ENCODE results near the gene ZDHHC19. TPM values are rescaled to one million over a fixed set of nuclear protein-coding genes. Genes with fewer than 3 reads are reported as not detected.

Gene ZDHHC19
- polyA plus RNA-seq, 1 donor (not counting 4 experiments of a cell fraction or from before 2014, with no cell fraction given): not detected

GRCh38 chr3:196238612-196239560 lies 27.7 kb upstream of the ZDHHC19 start:
- Histone ChIP-seq H3K4me1 (ENCODE audit: control insufficient read depth, extremely low read depth, insufficient read depth, low read length) (no peaks in the 10 kb centered on the region), H3K27me3 (ENCODE audit: control insufficient read depth, extremely low read depth, insufficient read depth, low read length) (no peaks in the 10 kb centered on the region), H3K9me1 (ENCODE audit: control insufficient read depth, extremely low read depth, insufficient read depth, low read length) (no peaks in the 10 kb centered on the region), H3K27ac (ENCODE audit: control insufficient read depth, insufficient read depth, low read length) (no peak overlapping the region), H2AFZ (ENCODE audit: control insufficient read depth, low read length) (no peak overlapping the region), H3K79me2 (ENCODE audit: control insufficient read depth, insufficient read depth, low read length) (no peaks in the 10 kb centered on the region), H3K4me2 (ENCODE audit: control insufficient read depth, extremely low read depth, insufficient read depth, low read depth, low read length) (no peak overlapping the region), H4K20me1 (ENCODE audit: control insufficient read depth, extremely low read depth, insufficient read depth, low read length) (no peaks in the 10 kb centered on the region), H3K4me3 (ENCODE audit: control insufficient read depth in 2 of 3, extremely low read depth in 1 of 3, insufficient read depth in 2 of 3, low read depth in 1 of 3, low read length in 3 of 3) (no peak overlapping the region), H3K9me3 (ENCODE audit: control insufficient read depth, low read depth, low read length) (no peaks in the 10 kb centered on the region), H3K36me3 (ENCODE audit: control insufficient read depth in 2 of 2, extremely low read depth in 1 of 2, insufficient read depth in 2 of 2, low read length in 2 of 2) (peaks cover 36 to 41% of the 10 kb centered on the region in 2 experiments), H3K9ac (ENCODE audit: control insufficient read depth, extremely low read depth, insufficient read depth, low read length) (no peak overlapping the region)
- FAIRE-seq (no peak), DNase-seq (ENCODE audit: low read depth, low spot score) (no peak)
- dilution Hi-C loops (cut with MboI; ENCODE audit: extremely low pct_ligation_motif_present, low sequenced_read_pairs): no loop called here
- TF ChIP-seq, protein P1, sequence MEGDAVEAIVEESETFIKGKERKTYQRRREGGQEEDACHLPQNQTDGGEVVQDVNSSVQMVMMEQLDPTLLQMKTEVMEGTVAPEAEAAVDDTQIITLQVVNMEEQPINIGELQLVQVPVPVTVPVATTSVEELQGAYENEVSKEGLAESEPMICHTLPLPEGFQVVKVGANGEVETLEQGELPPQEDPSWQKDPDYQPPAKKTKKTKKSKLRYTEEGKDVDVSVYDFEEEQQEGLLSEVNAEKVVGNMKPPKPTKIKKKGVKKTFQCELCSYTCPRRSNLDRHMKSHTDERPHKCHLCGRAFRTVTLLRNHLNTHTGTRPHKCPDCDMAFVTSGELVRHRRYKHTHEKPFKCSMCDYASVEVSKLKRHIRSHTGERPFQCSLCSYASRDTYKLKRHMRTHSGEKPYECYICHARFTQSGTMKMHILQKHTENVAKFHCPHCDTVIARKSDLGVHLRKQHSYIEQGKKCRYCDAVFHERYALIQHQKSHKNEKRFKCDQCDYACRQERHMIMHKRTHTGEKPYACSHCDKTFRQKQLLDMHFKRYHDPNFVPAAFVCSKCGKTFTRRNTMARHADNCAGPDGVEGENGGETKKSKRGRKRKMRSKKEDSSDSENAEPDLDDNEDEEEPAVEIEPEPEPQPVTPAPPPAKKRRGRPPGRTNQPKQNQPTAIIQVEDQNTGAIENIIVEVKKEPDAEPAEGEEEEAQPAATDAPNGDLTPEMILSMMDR (optimal IDR thresholded peaks at IDR 0.05 in 1 of 3, IDR thresholded peaks at IDR 0.05 in 1 of 3, conservative IDR thresholded peaks at IDR 0.05 in 1 of 3; ENCODE audit: extremely low read depth in 1 of 3, insufficient read depth in 2 of 3, low read length in 3 of 3): no peak
- TF ChIP-seq EZH2 (IDR thresholded peaks at IDR 0.05; ENCODE audit: low read length): no peak

DNA sequence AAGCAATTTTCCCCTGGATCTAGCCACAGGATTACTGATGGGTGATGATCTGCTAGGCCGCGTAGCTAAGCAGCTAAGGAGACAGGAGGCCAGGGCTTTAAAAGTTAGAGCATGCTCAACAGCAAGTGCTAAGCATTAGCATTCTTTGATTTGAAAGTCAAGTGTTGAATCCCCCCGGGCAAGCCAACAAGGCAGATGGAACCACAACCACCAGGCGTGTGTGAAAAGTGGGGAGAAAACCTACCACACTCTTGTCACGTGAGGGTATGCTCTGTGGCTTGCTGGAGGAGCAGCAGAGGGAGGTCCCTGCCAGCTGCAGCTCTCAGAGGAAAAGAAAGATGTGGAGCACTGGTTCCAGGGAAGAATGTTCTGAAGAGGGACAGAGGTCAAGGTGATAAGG lies 26.0 kb upstream of the ZDHHC19 start:
- Histone ChIP-seq H3K9ac (ENCODE audit: control insufficient read depth, extremely low read depth, insufficient read depth, low read length) (no peak overlapping the region), H3K27ac (ENCODE audit: control insufficient read depth, insufficient read depth, low read length) (no peak overlapping the region), H3K27me3 (ENCODE audit: control insufficient read depth, extremely low read depth, insufficient read depth, low read length) (no peaks in the 10 kb centered on the region), H4K20me1 (ENCODE audit: control insufficient read depth, extremely low read depth, insufficient read depth, low read length) (no peaks in the 10 kb centered on the region), H3K4me1 (ENCODE audit: control insufficient read depth, extremely low read depth, insufficient read depth, low read length) (no peaks in the 10 kb centered on the region), H2AFZ (ENCODE audit: control insufficient read depth, low read length) (no peak overlapping the region), H3K36me3 (ENCODE audit: control insufficient read depth in 2 of 2, extremely low read depth in 1 of 2, insufficient read depth in 2 of 2, low read length in 2 of 2) (peaks cover 33 to 35% of the 10 kb centered on the region in 2 experiments), H3K4me2 (ENCODE audit: control insufficient read depth, extremely low read depth, insufficient read depth, low read depth, low read length) (no peak overlapping the region), H3K9me1 (ENCODE audit: control insufficient read depth, extremely low read depth, insufficient read depth, low read length) (no peaks in the 10 kb centered on the region), H3K4me3 (ENCODE audit: control insufficient read depth in 2 of 3, extremely low read depth in 1 of 3, insufficient read depth in 2 of 3, low read depth in 1 of 3, low read length in 3 of 3) (no peak overlapping the region), H3K9me3 (ENCODE audit: control insufficient read depth, low read depth, low read length) (no peaks in the 10 kb centered on the region), H3K79me2 (ENCODE audit: control insufficient read depth, insufficient read depth, low read length) (no peaks in the 10 kb centered on the region)
- FAIRE-seq: no peak
- dilution Hi-C loops (cut with MboI; ENCODE audit: extremely low pct_ligation_motif_present, low sequenced_read_pairs): no loop called here
- no peak for DNase-seq (ENCODE audit: low read depth, low spot score)
- TF ChIP-seq, protein P1 (optimal IDR thresholded peaks at IDR 0.05 in 1 of 3, IDR thresholded peaks at IDR 0.05 in 1 of 3, conservative IDR thresholded peaks at IDR 0.05 in 1 of 3; ENCODE audit: extremely low read depth in 1 of 3, insufficient read depth in 2 of 3, low read length in 3 of 3): no peak
- no peak for TF ChIP-seq EZH2 (IDR thresholded peaks at IDR 0.05; ENCODE audit: low read length)

All from keratinocyte (primary cell).